OCI-LY3 (cell line): ENCODE measurements around the gene DOK4.

ENCODE experiments used
- CTCF ChIP-seq: fragments of 200-600, 300-600 bp; sonication (generic); IDR thresholded peaks from 2 replicates; pipeline ENCODE4 v1.5.1; 2014; ENCODE audit warnings: antibody characterized with exemption, low read length, low read depth
- EZH2phosphoT487 ChIP-seq: fragments of 200-600 bp; shearing (Covaris generic); IDR thresholded peaks from 2 replicates; pipeline ENCODE4 v1.6.1; 2018; ENCODE audit warnings: antibody characterized with exemption, mixed run types, low read depth

GRCh38 chr16:57424583-57424982 lies 61.7 kb downstream of the DOK4 start:
- TF ChIP-seq CTCF, result no peak
- no peak for TF ChIP-seq EZH2phosphoT487
